HG02973 (cell line): ENCODE results near the gene GULP1.
"Not testable (repeated sequence)": the region's sequence is repeated elsewhere in the genome, so short reads cannot be mapped to it uniquely, and the experiment has no call there.

Experiments used
- ATAC-seq: cut with Tn5 transposase; IDR thresholded peaks from one replicate; pipeline ENCODE4 v1.9.1; 2021; ENCODE audit warnings: moderate library complexity; ENCODE audit not compliant: unreplicated experiment

GULP1 gene

GRCh38 chr2:188596054-188596453 lies 304.4 kb downstream of the GULP1 start:
- ATAC-seq, result no peak

GRCh38 chr2:188598551-188598950 lies 306.9 kb downstream of the GULP1 start:
- no peak for ATAC-seq

- no peak for ATAC-seq
Measured at GRCh38 chr2:188599140-188599539, 307.5 kb downstream of the GULP1 start.

GRCh38 chr2:188600536-188601210 lies 309.0 kb downstream of the GULP1 start:
- ATAC-seq, result no peak

- no peak for ATAC-seq
Measured at GRCh38 chr2:188601391-188601790, 309.7 kb downstream of the GULP1 start.

- ATAC-seq, result no peak
Measured at GRCh38 chr2:188601927-188602326, 310.3 kb downstream of the GULP1 start.

- no peak for ATAC-seq
Measured at GRCh38 chr2:188604579-188604978, 312.9 kb downstream of the GULP1 start.

- ATAC-seq, result not testable (repeated sequence)
Measured at GRCh38 chr2:188605609-188606584, 314.2 kb downstream of the GULP1 start.

- ATAC-seq, result not testable (repeated sequence)
Measured at GRCh38 chr2:188606596-188606995, 314.9 kb downstream of the GULP1 start.

GRCh38 chr2:188607501-188607900 lies 315.8 kb downstream of the GULP1 start:
- no peak for ATAC-seq

- ATAC-seq, result no peak
Measured at GRCh38 chr2:188609321-188610049, 317.8 kb downstream of the GULP1 start.

- no peak for ATAC-seq
Measured at GRCh38 chr2:188610050-188610444, 318.4 kb downstream of the GULP1 start.

GRCh38 chr2:188610827-188611226 lies 319.2 kb downstream of the GULP1 start:
- ATAC-seq, result no peak

GRCh38 chr2:188619146-188619545 lies 327.5 kb downstream of the GULP1 start:
- no peak for ATAC-seq

GRCh38 chr2:188620916-188621315 lies 329.2 kb downstream of the GULP1 start:
- no peak for ATAC-seq

- ATAC-seq, result no peak
Measured at GRCh38 chr2:188622601-188623260, 331.1 kb downstream of the GULP1 start.

GRCh38 chr2:188623995-188624643 lies 332.4 kb downstream of the GULP1 start:
- ATAC-seq, result no peak

GRCh38 chr2:188627471-188627870 lies 335.8 kb downstream of the GULP1 start:
- no peak for ATAC-seq

GRCh38 chr2:188628989-188629752 lies 337.5 kb downstream of the GULP1 start:
- no peak for ATAC-seq
